GM18870 (cell line): ENCODE data around the gene PCK1.

Experiments
- ATAC-seq: cut with Tn5 transposase; IDR thresholded peaks from one replicate; pipeline ENCODE4 v1.9.1; 2021; ENCODE audit warnings: moderate library complexity; ENCODE audit not compliant: unreplicated experiment

Gene PCK1

GRCh38 chr20:57576002-57576401 is 15.1 kb downstream of the PCK1 start:
- no peak for ATAC-seq

DNA sequence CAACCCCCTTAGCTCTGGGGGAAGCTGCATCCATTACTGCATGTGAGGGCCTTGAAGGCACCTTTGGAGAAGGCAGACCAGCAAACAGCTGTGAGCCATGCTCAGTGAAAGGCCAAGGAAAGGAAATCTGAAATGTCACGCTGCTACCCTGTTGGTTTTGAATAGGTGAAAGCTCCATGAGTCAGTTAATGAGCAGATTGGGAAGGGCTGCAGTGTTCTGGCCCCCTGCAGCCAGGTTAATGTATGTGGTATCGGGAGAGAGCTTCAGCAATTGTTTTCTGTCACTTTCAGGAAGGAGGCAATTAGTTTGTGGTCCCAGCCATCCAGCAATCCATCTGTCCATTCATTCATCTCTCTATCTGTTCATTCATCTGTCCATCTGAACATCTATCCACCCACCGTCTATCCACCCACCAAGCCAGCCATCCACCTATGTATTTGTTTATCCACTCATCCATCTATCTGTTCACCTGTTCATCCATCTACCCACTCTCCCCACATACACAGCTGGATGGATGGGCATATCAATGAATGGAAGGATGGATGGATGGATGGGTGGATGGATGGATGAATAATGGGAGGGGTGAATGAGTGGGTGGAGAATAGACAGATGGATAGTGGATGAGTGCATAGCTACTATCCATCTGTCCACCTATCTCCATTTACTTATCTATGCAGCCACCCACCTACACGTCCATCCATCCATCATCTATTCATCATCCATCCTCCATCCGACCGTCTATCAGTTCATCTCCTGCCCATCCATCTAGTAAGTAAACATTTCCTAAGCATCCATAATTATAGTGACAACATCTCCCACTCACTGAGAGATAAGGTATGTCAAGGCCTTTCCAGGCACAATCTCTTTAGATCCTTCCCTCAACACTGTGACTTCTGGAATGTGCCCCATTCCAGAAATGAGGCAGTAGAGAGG is 16.0 kb downstream of the PCK1 start:
- no peak for ATAC-seq

DNA sequence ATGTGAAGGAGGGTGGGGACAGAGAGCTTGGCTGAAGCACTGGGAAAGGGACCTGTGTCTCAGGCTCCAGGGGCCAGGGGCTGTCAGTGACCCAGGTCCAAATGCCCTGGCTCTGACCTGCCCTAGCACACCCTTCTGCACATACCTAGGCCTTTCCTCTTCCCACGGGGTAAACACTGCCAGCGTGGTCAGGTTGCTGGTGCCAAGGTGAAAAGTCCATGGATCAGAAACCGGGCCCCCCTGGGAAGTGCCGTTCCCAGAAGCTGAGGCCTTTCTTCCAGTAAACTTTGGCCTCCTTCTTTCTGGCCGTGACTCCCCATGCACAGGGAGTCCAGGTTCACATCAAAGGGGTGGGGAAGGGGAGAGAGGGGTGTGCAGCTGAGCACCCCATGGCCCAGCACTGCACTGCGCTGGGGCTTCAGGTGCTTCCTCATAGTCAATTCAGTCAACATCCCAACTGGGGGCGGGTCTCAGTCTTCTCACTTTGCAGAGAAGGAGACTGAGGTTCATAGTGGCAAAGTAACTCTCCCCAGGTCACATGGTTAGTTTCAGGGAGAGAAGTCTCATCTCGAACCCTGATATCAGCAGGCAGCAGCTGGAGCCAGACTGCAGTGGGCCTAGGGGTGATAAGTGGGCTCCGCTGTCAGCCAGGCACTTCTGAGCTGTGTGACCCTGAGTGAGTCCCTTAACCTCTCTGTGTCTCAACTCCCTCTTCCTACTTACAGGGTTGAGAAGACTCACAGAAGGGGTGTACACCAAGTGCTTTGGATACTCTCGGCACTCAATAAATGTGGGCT is 17.0 kb downstream of the PCK1 start:
- no peak for ATAC-seq

- no peak for ATAC-seq
Observed at GRCh38 chr20:57578476-57579165, 17.7 kb downstream of the PCK1 start.

DNA sequence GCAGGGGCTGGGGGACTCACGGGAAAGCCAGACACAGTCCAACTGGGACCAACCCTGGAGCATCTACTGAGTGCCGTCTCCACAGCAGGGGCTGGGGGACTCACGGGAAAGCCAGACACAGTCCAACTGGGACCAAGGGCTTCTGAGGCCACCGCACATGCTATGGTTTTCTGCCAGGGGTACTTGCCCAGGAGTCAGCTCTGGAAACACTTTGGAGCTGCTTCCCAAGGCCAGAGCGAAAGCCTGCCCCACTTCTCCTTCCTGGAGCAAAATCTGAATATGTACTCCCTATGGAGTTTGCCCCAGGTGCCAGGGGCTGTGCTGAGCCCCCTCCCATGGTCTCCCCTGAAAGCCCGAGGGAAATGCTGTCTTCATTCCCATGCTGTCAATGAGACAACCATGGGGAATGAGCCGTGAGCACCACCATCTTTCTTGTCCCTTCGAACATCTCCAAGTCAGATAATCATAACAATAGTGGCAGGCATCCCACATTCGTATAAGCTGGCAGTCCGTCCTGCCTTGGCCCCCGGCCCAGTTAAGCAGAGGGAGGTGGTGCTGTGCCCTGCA is 18.5 kb downstream of the PCK1 start:
- ATAC-seq: no peak

DNA sequence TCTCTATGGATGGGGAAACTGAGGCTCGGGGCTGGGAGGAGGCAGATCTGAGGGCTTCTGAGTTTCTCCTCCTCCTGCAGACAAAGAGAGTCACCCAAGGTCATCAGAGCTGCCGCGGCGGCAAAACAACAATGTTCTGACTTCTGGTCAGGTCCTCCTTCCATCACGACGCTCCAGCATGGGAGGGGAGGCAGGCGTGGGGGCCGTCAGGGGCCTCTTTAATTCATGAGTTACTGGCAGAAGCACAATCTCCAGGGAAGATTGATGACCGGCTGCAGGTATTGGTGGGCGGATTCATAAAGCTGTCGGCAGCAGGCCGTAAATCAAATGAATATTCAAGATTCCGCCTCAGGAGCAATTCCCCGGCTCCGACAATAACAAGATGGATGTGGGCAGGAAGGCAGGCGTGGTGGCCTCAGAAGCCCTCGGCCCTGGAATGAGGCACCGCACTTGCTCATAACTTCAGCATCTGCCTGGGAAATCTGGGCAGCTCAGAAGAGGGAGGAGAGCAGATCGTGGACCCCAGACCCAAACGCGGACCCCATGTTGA is 19.1 kb downstream of the PCK1 start:
- no peak for ATAC-seq

- no peak for ATAC-seq
Observed at GRCh38 chr20:57580478-57581201, 19.7 kb downstream of the PCK1 start.

- no peak for ATAC-seq
Observed at GRCh38 chr20:57581202-57582028, 20.5 kb downstream of the PCK1 start.

DNA sequence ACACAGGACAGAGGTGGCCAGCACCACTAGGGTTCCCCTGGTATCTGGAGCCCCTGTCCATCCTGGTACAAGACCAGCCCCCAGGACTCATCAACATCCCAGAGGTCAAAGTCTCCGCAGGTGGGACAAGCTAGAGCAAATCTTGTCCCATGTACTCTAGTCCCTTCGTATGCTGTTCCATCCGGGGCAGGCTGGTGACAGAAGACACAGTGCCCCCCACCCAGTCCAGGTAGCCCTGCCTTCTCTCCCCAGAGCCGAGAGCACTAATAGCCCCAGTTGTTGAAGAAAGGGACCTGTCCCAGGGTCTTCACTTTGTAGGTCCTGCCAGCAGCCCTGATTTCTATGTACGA is 21.1 kb downstream of the PCK1 start:
- ATAC-seq: no peak

- ATAC-seq: no peak
Observed at GRCh38 chr20:57582432-57583288, 21.8 kb downstream of the PCK1 start.

GRCh38 chr20:57583289-57584257 is 22.7 kb downstream of the PCK1 start:
- ATAC-seq: no peak

DNA sequence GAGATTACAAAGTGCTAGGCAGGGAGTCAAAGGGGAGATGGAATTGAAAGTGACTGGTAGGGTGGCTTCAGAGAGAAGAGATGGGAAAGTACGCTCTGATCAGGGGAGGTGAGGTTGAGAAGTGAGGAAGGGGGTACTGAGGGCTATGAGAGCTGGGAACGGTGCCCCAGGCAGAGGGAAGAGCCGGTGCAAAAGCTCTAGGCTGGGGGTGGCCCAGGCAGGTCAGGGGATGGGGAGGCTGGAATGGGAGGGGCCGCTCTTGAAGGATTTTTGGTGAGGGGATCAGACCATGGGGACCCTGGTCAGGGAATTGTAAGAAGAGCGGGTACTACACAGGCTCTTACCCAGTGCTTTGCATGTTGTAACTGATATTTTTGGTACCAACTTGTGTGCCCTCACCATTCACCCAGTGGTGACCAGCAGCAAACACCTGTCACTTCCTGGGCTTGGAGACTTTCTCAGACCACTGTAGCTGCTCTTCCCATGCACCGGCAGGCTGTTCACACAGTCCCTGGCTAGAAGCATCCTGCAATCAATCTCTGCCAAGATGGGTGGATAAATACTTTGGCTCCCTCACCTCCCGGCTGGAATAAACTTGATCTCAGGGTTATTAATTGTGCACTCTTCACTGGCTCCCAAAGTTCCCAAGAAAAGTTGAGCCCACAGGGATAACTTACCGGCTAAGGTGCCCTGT is 24.0 kb downstream of the PCK1 start:
- no peak for ATAC-seq

DNA sequence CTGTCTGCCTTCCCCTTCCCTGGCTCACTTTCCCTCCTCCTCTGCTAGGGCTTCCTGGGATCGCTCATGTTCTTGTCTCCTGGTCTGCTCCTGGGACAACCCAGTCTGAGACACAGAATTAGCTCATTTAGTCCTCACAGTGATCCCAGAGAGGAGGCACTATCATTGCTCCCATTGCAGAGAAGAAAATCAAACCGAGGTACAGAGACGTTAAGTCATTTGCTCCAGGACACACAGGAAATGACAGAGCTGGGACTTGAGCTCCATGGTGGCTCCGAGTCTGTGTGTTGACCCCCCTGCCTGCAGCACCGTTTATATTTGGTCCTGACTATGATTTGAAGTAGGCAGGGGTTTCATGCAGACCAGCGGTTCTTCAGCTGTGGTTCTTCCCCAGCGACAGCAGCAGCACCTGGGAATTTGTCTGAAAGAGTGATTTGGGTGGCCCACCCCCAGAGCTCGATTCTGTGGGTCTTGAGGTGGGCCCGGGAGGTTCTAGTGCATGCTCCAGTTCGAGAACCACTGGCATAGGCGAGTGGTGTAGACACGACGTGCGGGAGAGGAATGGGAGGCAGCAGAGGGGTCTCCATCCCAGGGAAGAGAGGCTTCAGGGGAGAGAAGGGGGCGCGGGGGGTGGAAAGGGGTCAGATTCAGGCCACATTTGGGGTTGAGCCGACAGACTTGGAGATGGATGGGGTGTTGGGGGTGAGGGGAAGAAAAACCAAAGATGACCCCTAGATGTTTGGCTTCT is 24.7 kb downstream of the PCK1 start:
- ATAC-seq: no peak

DNA sequence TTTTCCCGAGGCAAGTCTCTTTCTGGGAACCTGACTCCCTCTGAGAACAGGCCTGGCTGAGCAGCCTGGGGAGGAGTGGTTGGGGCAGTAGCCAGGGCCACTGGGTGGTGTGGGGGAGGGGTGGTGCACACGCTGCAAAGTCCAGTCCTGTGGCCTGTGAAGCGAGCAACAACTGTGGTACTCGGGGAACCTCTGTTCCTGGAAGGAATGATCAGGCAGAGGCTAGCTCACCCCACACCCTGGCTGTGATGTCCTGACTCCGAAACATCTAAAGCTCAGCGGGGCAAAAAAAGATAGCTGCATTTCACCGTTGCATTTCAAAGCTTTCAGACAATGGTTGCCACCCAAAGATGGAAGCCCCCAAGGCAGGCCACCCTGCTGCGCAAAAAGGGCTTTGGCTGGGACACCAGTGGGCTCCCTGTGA is 25.5 kb downstream of the PCK1 start:
- ATAC-seq: no peak

DNA sequence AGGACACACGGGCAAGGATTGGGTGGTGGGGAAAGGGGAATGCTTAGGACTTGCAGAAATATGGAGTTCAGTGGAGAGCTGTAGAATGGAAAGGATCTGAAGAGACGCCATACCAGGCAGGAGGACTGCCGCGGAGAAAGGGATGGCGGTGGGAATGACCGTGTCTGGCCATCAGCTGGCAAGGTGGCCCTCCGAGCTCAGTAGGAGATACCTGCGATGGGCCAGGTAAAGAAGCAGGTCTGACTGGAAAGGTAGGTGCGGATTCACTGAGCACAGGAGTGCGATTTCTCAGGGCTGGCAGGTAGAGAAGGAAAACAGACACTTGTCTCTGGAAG is 26.0 kb downstream of the PCK1 start:
- ATAC-seq: no peak
